K562 (cell line): ENCODE data around the gene ABCA4. TPM values are rescaled to one million over a fixed set of nuclear protein-coding genes. Genes with fewer than 3 reads are reported as not detected.

Source experiments
- ARNT ChIP-seq, 2 experiments: fragments of 450-650 bp; IDR thresholded peaks; 2 replicates each; pipeline ENCODE4 v1.6.1; 2016; ENCODE audit warnings: mild to moderate bottlenecking in 1 of 2
- CBFA2T2 ChIP-seq: fragments of 450-650 bp; conservative IDR thresholded peaks from 2 replicates; pipeline ENCODE4 v1.6.1; 2017; ENCODE audit warnings: mild to moderate bottlenecking
- CBFA2T3 ChIP-seq: fragments of 450-650 bp; IDR thresholded peaks from 2 replicates; pipeline ENCODE4 v1.6.1; 2017
- CREM ChIP-seq: IDR thresholded peaks from 2 replicates; pipeline ENCODE4 v1.6.1; 2014; ENCODE audit warnings: antibody characterized with exemption, low read depth
- DMBX1 ChIP-seq: fragments of 250-450 bp; sonication (Bioruptor Pico); IDR thresholded peaks from 2 replicates; pipeline ENCODE4 v1.8.0; 2022; ENCODE audit warnings: inconsistent platforms, mild to moderate bottlenecking, moderate library complexity, borderline replicate concordance
- DPF2 ChIP-seq: fragments of 450-650 bp; IDR thresholded peaks from 2 replicates; pipeline ENCODE4 v1.6.1; 2016
- ETV1 ChIP-seq: fragments of 450-650 bp; conservative IDR thresholded peaks from 2 replicates; pipeline ENCODE4 v1.6.1; 2016; ENCODE audit warnings: missing genetic modification characterization, control low read depth, low read depth, missing compliant biosample characterization
- ETV6 ChIP-seq, 3 experiments: fragments of 150-350 bp in 1 of 3; sonication (generic) in 1 of 3; formaldehyde crosslinking in 1 of 3; IDR thresholded peaks; 2 replicates each; pipeline versions ENCODE4 v1.6.1 to v1.8.0; 2014 to 2022; ENCODE audit warnings: borderline replicate concordance in 2 of 3, low read depth in 2 of 3, antibody characterized with exemption in 1 of 3, low read length in 1 of 3, mild to moderate bottlenecking in 1 of 3, missing genetic modification reagents in 1 of 3
- IRF2 ChIP-seq: sonication (generic); formaldehyde crosslinking; IDR thresholded peaks from 2 replicates; pipeline ENCODE4 v1.8.1; 2022; ENCODE audit warnings: mild to moderate bottlenecking, missing genetic modification reagents
- JUND ChIP-seq, 2 experiments: IDR thresholded peaks; 2 replicates in 1 of 2; 3 replicates in 1 of 2; pipeline ENCODE4 v1.6.1; 2011; ENCODE audit warnings: borderline replicate concordance in 2 of 2, low read depth in 2 of 2, low read length in 2 of 2, improper control_type of control experiment in 1 of 2, missing biosample characterization in 1 of 2, missing genetic modification characterization in 1 of 2, missing genetic modification reagents in 1 of 2
- KLF6 ChIP-seq: fragments of 250-450 bp; sonication (Bioruptor Pico); IDR thresholded peaks from 2 replicates; pipeline ENCODE4 v1.4.0; 2020; ENCODE audit warnings: mild to moderate bottlenecking, moderate library complexity, borderline replicate concordance
- MAFF ChIP-seq: IDR thresholded peaks from 2 replicates; pipeline ENCODE4 v1.6.1; 2012; ENCODE audit warnings: low read length, improper control_type of control experiment
- MEF2A ChIP-seq: IDR thresholded peaks from 2 replicates; pipeline ENCODE4 v1.6.1; 2011; ENCODE audit warnings: low read depth, mild to moderate bottlenecking, low read length, moderate library complexity; ENCODE audit not compliant: control insufficient read depth
- MEF2D ChIP-seq: conservative IDR thresholded peaks from 2 replicates; pipeline ENCODE4 v1.6.1; 2016; ENCODE audit warnings: low read depth, missing genetic modification characterization, missing compliant biosample characterization
- MYC ChIP-seq, 2 experiments: fragments of 250-450 bp in 1 of 2; sonication (Bioruptor Pico) in 1 of 2; IDR thresholded peaks; 2 replicates each; pipeline versions ENCODE4 v1.5.1 to v1.6.1; 2012 to 2021; ENCODE audit warnings: low read depth in 2 of 2, borderline replicate concordance in 1 of 2, improper control_type of control experiment in 1 of 2, low read length in 1 of 2, mild to moderate bottlenecking in 1 of 2, moderate library complexity in 1 of 2
- NONO ChIP-seq, 2 experiments: fragments of 200-400 bp in 1 of 2; fragments of 450-650 bp in 1 of 2; formaldehyde crosslinking in 1 of 2; IDR thresholded peaks; 2 replicates each; pipeline ENCODE4 v1.6.1; 2017; ENCODE audit warnings: low read depth in 2 of 2, mild to moderate bottlenecking in 2 of 2, moderate library complexity in 2 of 2, low read length in 1 of 2
- NR2C2 ChIP-seq, 2 experiments: fragments of 200-800 bp in 1 of 2; sonication (Bioruptor generic) in 1 of 2; sonication (generic) in 1 of 2; formaldehyde crosslinking in 1 of 2; IDR thresholded peaks; 2 replicates each; pipeline versions ENCODE4 v1.6.1 to v1.8.0; 2016 to 2022; ENCODE audit warnings: mild to moderate bottlenecking in 1 of 2, missing compliant biosample characterization in 1 of 2, missing genetic modification characterization in 1 of 2, missing genetic modification reagents in 1 of 2
- PTTG1 ChIP-seq: fragments of 450-650 bp; IDR thresholded peaks from 2 replicates; pipeline ENCODE4 v1.6.1; 2016; ENCODE audit warnings: low read depth, mild to moderate bottlenecking, missing genetic modification characterization, missing compliant biosample characterization
- RBFOX2 ChIP-seq: fragments of 200-400 bp; formaldehyde crosslinking; IDR thresholded peaks from 2 replicates; pipeline ENCODE4 v1.6.1; 2017; ENCODE audit warnings: low read depth, mild to moderate bottlenecking, low read length, moderate library complexity
- SMAD4 ChIP-seq: fragments of 250-450 bp; sonication (Bioruptor Pico); conservative IDR thresholded peaks from 2 replicates; pipeline ENCODE4 v1.8.0; 2021; ENCODE audit warnings: inconsistent platforms, mild to moderate bottlenecking, moderate library complexity
- SOX6 ChIP-seq: fragments of 450-650 bp; IDR thresholded peaks from 2 replicates; pipeline ENCODE4 v1.6.1; 2014; ENCODE audit warnings: mild to moderate bottlenecking
- SRSF7 ChIP-seq: fragments of 200-400 bp; formaldehyde crosslinking; optimal IDR thresholded peaks from 2 replicates; pipeline ENCODE3; 2017; ENCODE audit warnings: mild to moderate bottlenecking, low read depth, low read length
- STAG1 ChIP-seq: sonication (generic); formaldehyde crosslinking; IDR thresholded peaks from 2 replicates; pipeline ENCODE4 v1.5.0; 2020; ENCODE audit warnings: missing genetic modification reagents, borderline replicate concordance
- TAL1 ChIP-seq: fragments of 450-650 bp; IDR thresholded peaks from 2 replicates; pipeline ENCODE4 v1.6.1; 2016; ENCODE audit warnings: mild to moderate bottlenecking
- YY1 ChIP-seq, 3 experiments: IDR thresholded peaks; 2 replicates each; pipeline ENCODE4 v1.6.1; 2011; ENCODE audit warnings: low read length in 2 of 3, mild to moderate bottlenecking in 2 of 3, moderate library complexity in 2 of 3, borderline replicate concordance in 1 of 3, control low read depth in 1 of 3, low read depth in 1 of 3; ENCODE audit not compliant: insufficient read depth in 3 of 3, insufficient replicate concordance in 2 of 3, control insufficient read depth in 1 of 3, insufficient read length in 1 of 3; ENCODE audit errors: extremely low read depth in 1 of 3
- polyA plus RNA-seq, 8 experiments: library from polyadenylated mRNA; depleted of rRNA in 4 of 8; stranded (reverse) in 5 of 8; unstranded in 3 of 8; fragments of >200 nt; fragmentation: Nextera tagmentation in 2 of 8; fragmentation: Illumina TruSeq in 1 of 8; extraction: Ambion mirVana in 2 of 8; extraction: Trizol in 1 of 8; gene quantifications; 2 replicates each; pipeline versions ENCODE4 v1.2.1 to v1.2.3, GENCODE V29; 2011 to 2014; ENCODE audit warnings: inconsistent platforms in 1 of 8, missing spikeins in 1 of 8
- total RNA-seq, 7 experiments: library from RNA; depleted of rRNA in 6 of 7; stranded (reverse); fragments of >200 nt in 6 of 7; fragmentation: Illumina TruSeq in 2 of 7; extraction: Trizol in 2 of 7; gene quantifications; 2 replicates each; pipeline versions ENCODE4 v1.2.1 to v1.2.3, GENCODE V29; 2011 to 2021; ENCODE audit warnings: low replicate concordance in 1 of 7
- TF ChIP-seq, protein P1 (sequence below), 2 experiments: fragments of 450-650 bp in 1 of 2; sonication (generic) in 1 of 2; formaldehyde crosslinking; conservative IDR thresholded peaks; 2 replicates each; pipeline versions ENCODE4 v1.4.0 to v1.8.1; 2020 to 2022; ENCODE audit warnings: mild to moderate bottlenecking in 1 of 2, missing genetic modification reagents in 1 of 2
- TF ChIP-seq, protein P2 (sequence below): fragments of 450-650 bp; conservative IDR thresholded peaks from 2 replicates; pipeline ENCODE4 v1.6.1; 2016; ENCODE audit warnings: missing genetic modification characterization, low read depth, mild to moderate bottlenecking, missing compliant biosample characterization, moderate library complexity

ABCA4 gene
- total and polyA plus RNA-seq, 9 of the 15 experiments (the other 6 are each of a cell fraction or from before 2014, with no cell fraction given), result 0.01 to 0.04 TPM; not detected in 7

DNA sequence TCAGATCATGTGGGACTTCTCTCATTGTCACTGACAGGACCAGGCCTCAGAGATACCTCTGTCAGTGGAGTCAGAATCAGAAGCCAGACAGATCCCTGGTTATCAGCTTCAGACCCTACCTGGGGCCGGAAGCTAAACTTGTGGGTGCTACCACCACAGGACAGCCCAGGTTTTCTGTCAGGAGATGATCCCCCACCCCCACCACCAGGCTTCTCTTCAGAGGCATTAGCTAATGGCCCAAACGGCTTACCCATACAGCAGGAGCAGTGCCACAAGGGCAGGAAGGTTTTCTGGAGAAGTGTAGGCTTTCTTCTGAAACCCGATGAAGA is 105.5 kb downstream of the ABCA4 start (continued):
- no peak for TF ChIP-seq KLF6 (CRISPR knock-in tag)
- TF ChIP-seq, protein P1, sequence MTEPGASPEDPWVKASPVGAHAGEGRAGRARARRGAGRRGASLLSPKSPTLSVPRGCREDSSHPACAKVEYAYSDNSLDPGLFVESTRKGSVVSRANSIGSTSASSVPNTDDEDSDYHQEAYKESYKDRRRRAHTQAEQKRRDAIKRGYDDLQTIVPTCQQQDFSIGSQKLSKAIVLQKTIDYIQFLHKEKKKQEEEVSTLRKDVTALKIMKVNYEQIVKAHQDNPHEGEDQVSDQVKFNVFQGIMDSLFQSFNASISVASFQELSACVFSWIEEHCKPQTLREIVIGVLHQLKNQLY (CRISPR knock-in tag; conservative IDR thresholded peaks at IDR 0.05), result no peak
- TF ChIP-seq TAL1, result 0 out of 2 replicates have a peak, but pooled peaks have one; percentile 4
- no peak for TF ChIP-seq NR2C2 (CRISPR knock-in tag; IDR thresholded peaks at IDR 0.05)
- no peak; the same call in 1 of the 2 replicates for TF ChIP-seq NR2C2 (tag; IDR thresholded peaks at IDR 0.05)
- no peak for TF ChIP-seq CBFA2T2
- peak; percentile 29; the same call in 1 of the 2 replicates for TF ChIP-seq DMBX1 (CRISPR knock-in tag)
- TF ChIP-seq SOX6, result no peak
- no peak for TF ChIP-seq CREM
- peak; percentile 53; the same call in 1 of the 2 replicates for TF ChIP-seq PTTG1 (tag)
- TF ChIP-seq MYC (IDR thresholded peaks at IDR 0.05; ENCODE audit: low read depth, low read length), result no peak
- TF ChIP-seq MYC (CRISPR knock-in tag; IDR thresholded peaks at IDR 0.05; ENCODE audit: borderline replicate concordance, low read depth), result no peak
- peak; percentile 59; the same call in 1 of the 2 replicates for TF ChIP-seq RBFOX2
- no peak for TF ChIP-seq YY1 (IDR thresholded peaks at IDR 0.05; ENCODE audit: borderline replicate concordance in 1 of 3, control insufficient read depth in 1 of 3, extremely low read depth in 1 of 3, insufficient read depth in 3 of 3, insufficient read length in 1 of 3, insufficient replicate concordance in 2 of 3, low read depth in 1 of 3, low read length in 2 of 3)
- TF ChIP-seq ETV6 (IDR thresholded peaks at IDR 0.05; ENCODE audit: borderline replicate concordance in 1 of 2, low read depth in 2 of 2, low read length in 1 of 2), result no peak
- TF ChIP-seq ETV6 (CRISPR knock-in tag; IDR thresholded peaks at IDR 0.05; ENCODE audit: borderline replicate concordance), result no peak
- TF ChIP-seq CBFA2T3, result no peak
- TF ChIP-seq DPF2, result no peak
- no peak for TF ChIP-seq MAFF
- TF ChIP-seq SMAD4 (CRISPR knock-in tag), result 0 out of 2 replicates have a peak, but pooled peaks have one; percentile 74
- no peak for TF ChIP-seq MEF2A
- TF ChIP-seq, protein P2, sequence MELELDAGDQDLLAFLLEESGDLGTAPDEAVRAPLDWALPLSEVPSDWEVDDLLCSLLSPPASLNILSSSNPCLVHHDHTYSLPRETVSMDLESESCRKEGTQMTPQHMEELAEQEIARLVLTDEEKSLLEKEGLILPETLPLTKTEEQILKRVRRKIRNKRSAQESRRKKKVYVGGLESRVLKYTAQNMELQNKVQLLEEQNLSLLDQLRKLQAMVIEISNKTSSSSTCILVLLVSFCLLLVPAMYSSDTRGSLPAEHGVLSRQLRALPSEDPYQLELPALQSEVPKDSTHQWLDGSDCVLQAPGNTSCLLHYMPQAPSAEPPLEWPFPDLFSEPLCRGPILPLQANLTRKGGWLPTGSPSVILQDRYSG (tag), result no peak
- no peak for TF ChIP-seq JUND (IDR thresholded peaks at IDR 0.05; ENCODE audit: borderline replicate concordance, low read depth, low read length)
- TF ChIP-seq JUND (tag; IDR thresholded peaks at IDR 0.05; ENCODE audit: borderline replicate concordance, low read depth, low read length), result no peak
- no peak for TF ChIP-seq NONO (IDR thresholded peaks at IDR 0.05; ENCODE audit: low read depth in 2 of 2, low read length in 1 of 2)
- peak; percentile 55; the same call in 1 of the 2 replicates for TF ChIP-seq ETV1 (tag)
- TF ChIP-seq STAG1 (CRISPR knock-in tag), result no peak
- TF ChIP-seq MEF2D, result peak; percentile 47; the same call in 1 of the 2 replicates
- TF ChIP-seq ARNT (IDR thresholded peaks at IDR 0.05), result 0 out of 4 replicates have a peak, but pooled peaks of 1 of the 2 experiments have one; percentile 5
- no peak for TF ChIP-seq IRF2 (CRISPR knock-in tag)
- TF ChIP-seq SRSF7, result no peak
